GM19025 (cell line): ENCODE data around the gene ZNF581.
A peak's percentile ranks its signal among the peaks of the same experiment; 100 is the strongest.

Experiments
- ATAC-seq: cut with Tn5 transposase; IDR thresholded peaks from one replicate; pipeline ENCODE4 v1.9.1; 2021; ENCODE audit warnings: mild to moderate bottlenecking, low read depth, moderate library complexity; ENCODE audit not compliant: unreplicated experiment

The ZNF581 gene

GRCh38 chr19:55661826-55662225 is 18.4 kb downstream of the ZNF581 start:
- ATAC-seq = no peak

- no peak for ATAC-seq
Measured at GRCh38 chr19:55663846-55664536, 20.5 kb downstream of the ZNF581 start.

- no peak for ATAC-seq
Measured at GRCh38 chr19:55666343-55667005, 23.0 kb downstream of the ZNF581 start.

GRCh38 chr19:55667006-55667381 is 23.5 kb downstream of the ZNF581 start:
- ATAC-seq = no peak

GRCh38 chr19:55667511-55667910 is 24.1 kb downstream of the ZNF581 start:
- no peak for ATAC-seq

- no peak for ATAC-seq
Measured at GRCh38 chr19:55667958-55668357, 24.5 kb downstream of the ZNF581 start.

GRCh38 chr19:55668603-55669348 is 25.3 kb downstream of the ZNF581 start:
- no peak for ATAC-seq

- no peak for ATAC-seq
Measured at GRCh38 chr19:55669418-55670279, 26.2 kb downstream of the ZNF581 start.

GRCh38 chr19:55670280-55671053 is 27.0 kb downstream of the ZNF581 start:
- no peak for ATAC-seq

- ATAC-seq = no peak
Measured at GRCh38 chr19:55671054-55671378, 27.6 kb downstream of the ZNF581 start.

- no peak for ATAC-seq
Measured at GRCh38 chr19:55672418-55672817, 29.0 kb downstream of the ZNF581 start.

GRCh38 chr19:55673465-55673864 is 30.0 kb downstream of the ZNF581 start:
- ATAC-seq = no peak

GRCh38 chr19:55673889-55674288 is 30.4 kb downstream of the ZNF581 start:
- ATAC-seq = no peak

GRCh38 chr19:55674459-55674840 is 31.0 kb downstream of the ZNF581 start:
- no peak for ATAC-seq

- peak; percentile 64 for ATAC-seq
Measured at GRCh38 chr19:55674841-55675660, 31.6 kb downstream of the ZNF581 start, which contains the start of gene EPN1. Gene EPN1 (plus strand): TSS chr19:55675226. CDS start chr19:55678628, 3,402 bp downstream.

- ATAC-seq = no peak
Measured at GRCh38 chr19:55675661-55676354, 32.4 kb downstream of the ZNF581 start.

GRCh38 chr19:55676383-55676782 is 32.9 kb downstream of the ZNF581 start:
- ATAC-seq = no peak

GRCh38 chr19:55676889-55677505 is 33.5 kb downstream of the ZNF581 start:
- ATAC-seq = no peak
